Measurements from ENCODE around the gene CAT. TPM values are rescaled to one million over a fixed set of nuclear protein-coding genes. Genes with fewer than 3 reads are reported as not detected.
A peak's percentile ranks its signal among the peaks of the same experiment; 100 is the strongest.

Gene CAT
- polyA plus RNA-seq, 3 donors: 122 to 432 (median 429) TPM

GRCh38 chr11:34476849-34477248 lies 38.1 kb downstream of the CAT start:
- no peaks in the 10 kb centered on the region for H3K4me1 ChIP-seq (ENCODE audit: control insufficient read depth in 1 of 2, insufficient read depth in 2 of 2, low read length in 2 of 2)
- H3K36me3 Mint-ChIP-seq: peaks cover 29 to 34% of the 10 kb centered on the region in 2 donors
- H3K27ac ChIP-seq (ENCODE audit: low read depth in 1 of 2, low read length in 2 of 2): no peak overlapping the region
- H3K4me2 ChIP-seq (replicated peaks; ENCODE audit: extremely low read depth, low read length, poor library complexity, severe bottlenecking): no peak overlapping the region
- peak overlapping the region in 1 of 7 donors; percentile 37 for H3K27ac Mint-ChIP-seq
- H2AFZ ChIP-seq (ENCODE audit: insufficient read depth, low read depth, low read length, poor library complexity, severe bottlenecking): no peak overlapping the region
- no peaks in the 10 kb centered on the region for H3K9me3 ChIP-seq (replicated peaks in 1 of 2; ENCODE audit: control insufficient read depth in 1 of 2, insufficient read depth in 1 of 2, low read length in 2 of 2)
- H3K27me3 Mint-ChIP-seq (ENCODE audit: low read depth in 3 of 3): peaks cover 0 to 7% (median 1%) of the 10 kb centered on the region in 3 donors
- H3K9me3 Mint-ChIP-seq: no peaks in the 10 kb centered on the region
- peaks cover 5% of the 10 kb centered on the region for H3K4me1 Mint-ChIP-seq
- peaks cover 26 to 27% of the 10 kb centered on the region in 2 donors for H3K36me3 ChIP-seq (replicated peaks in 1 of 2; ENCODE audit: control insufficient read depth in 1 of 2, insufficient read depth in 2 of 2, low read length in 2 of 2)
- no peaks in the 10 kb centered on the region for H3K79me2 ChIP-seq (ENCODE audit: insufficient read depth, low read length)
- no peaks in the 10 kb centered on the region for H3K27me3 ChIP-seq (ENCODE audit: control insufficient read depth in 2 of 2, insufficient read depth in 2 of 2, low read length in 2 of 2)
- intact Hi-C loops (cut with micrococcal nuclease): no loop called here
- no peak overlapping the region for H3K4me3 Mint-ChIP-seq
- H4K20me1 ChIP-seq (ENCODE audit: insufficient read depth, low read length): no peaks in the 10 kb centered on the region
- DNase-seq: no peak
- H3K9ac ChIP-seq (ENCODE audit: insufficient read depth, low read length, poor library complexity, severe bottlenecking): no peak overlapping the region
- H3K4me3 ChIP-seq (replicated peaks in 1 of 3; ENCODE audit: low read depth in 2 of 3, low read length in 3 of 3): no peak overlapping the region
- WGBS (ENCODE audit: insufficient coverage): 67% methylated on average over 1 of the region's 4 CpGs
- TF ChIP-seq CTCF (IDR thresholded peaks at IDR 0.05): no peak

DNA sequence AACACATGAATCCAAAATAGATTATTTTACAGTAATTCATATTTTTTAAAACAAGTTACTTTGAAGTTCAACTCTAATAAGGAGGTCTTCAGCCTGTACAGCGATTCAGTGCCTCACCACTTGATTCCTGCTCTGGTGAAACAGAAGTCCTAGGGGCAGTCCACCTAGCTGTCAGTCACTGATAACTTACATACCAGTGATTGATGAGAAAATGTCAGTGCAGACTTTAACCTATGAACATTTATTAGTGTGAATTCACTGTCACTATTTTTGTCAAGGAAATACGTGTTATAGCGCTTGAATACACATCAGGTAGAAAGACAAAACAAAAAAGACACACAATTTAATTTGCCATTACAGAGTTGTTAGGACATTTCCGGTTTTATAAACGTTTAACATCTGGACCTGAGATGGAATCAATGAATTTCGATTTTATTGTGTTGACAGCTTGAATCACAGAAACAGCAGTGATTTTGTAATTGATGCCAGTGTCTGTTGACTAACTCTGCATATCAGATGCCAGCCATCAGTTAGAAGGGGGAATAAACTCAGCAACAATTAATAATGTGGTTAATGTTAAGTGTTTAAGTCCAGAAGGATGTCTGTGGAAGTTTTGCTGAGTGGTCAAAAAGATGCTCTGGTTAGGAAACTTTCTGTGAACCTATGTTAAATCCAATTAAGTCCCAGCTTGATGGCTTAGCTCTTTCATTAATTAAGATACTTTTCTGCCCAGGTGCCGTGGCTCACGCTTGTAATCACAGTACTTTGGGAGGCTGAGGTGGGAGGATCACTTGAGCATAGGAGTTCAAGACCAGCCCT lies 40.3 kb downstream of the CAT start:
- Histone ChIP-seq H3K4me3 (replicated peaks in 1 of 3; ENCODE audit: low read depth in 2 of 3, low read length in 3 of 3) (no peak overlapping the region), H3K9me3 (replicated peaks in 1 of 2; ENCODE audit: control insufficient read depth in 1 of 2, insufficient read depth in 1 of 2, low read length in 2 of 2) (no peaks in the 10 kb centered on the region), H3K27me3 (ENCODE audit: control insufficient read depth in 2 of 2, insufficient read depth in 2 of 2, low read length in 2 of 2) (no peaks in the 10 kb centered on the region), H4K20me1 (ENCODE audit: insufficient read depth, low read length) (no peaks in the 10 kb centered on the region), H3K4me1 (ENCODE audit: control insufficient read depth in 1 of 2, insufficient read depth in 2 of 2, low read length in 2 of 2) (no peaks in the 10 kb centered on the region), H3K36me3 (replicated peaks in 1 of 2; ENCODE audit: control insufficient read depth in 1 of 2, insufficient read depth in 2 of 2, low read length in 2 of 2) (peaks cover 5 to 7% of the 10 kb centered on the region in 2 donors), H3K9ac (ENCODE audit: insufficient read depth, low read length, poor library complexity, severe bottlenecking) (no peak overlapping the region), H3K4me2 (replicated peaks; ENCODE audit: extremely low read depth, low read length, poor library complexity, severe bottlenecking) (no peak overlapping the region), H2AFZ (ENCODE audit: insufficient read depth, low read depth, low read length, poor library complexity, severe bottlenecking) (no peak overlapping the region), H3K79me2 (ENCODE audit: insufficient read depth, low read length) (no peaks in the 10 kb centered on the region), H3K27ac (ENCODE audit: low read depth in 1 of 2, low read length in 2 of 2) (no peak overlapping the region)
- TF ChIP-seq CTCF (IDR thresholded peaks at IDR 0.05): no peak
- H3K9me3 Mint-ChIP-seq: no peaks in the 10 kb centered on the region
- peaks cover 5% of the 10 kb centered on the region for H3K4me1 Mint-ChIP-seq
- H3K4me3 Mint-ChIP-seq: no peak overlapping the region
- no peak overlapping the region for H3K27ac Mint-ChIP-seq
- WGBS (ENCODE audit: insufficient coverage): 100% methylated on average over 3 of the region's 8 CpGs
- DNase-seq: no peak
- H3K27me3 Mint-ChIP-seq (ENCODE audit: low read depth in 3 of 3): peaks cover 0 to 7% (median 1%) of the 10 kb centered on the region in 3 donors
- intact Hi-C loops (cut with micrococcal nuclease): no loop called here
- H3K36me3 Mint-ChIP-seq: peaks cover 7 to 13% of the 10 kb centered on the region in 2 donors
